CD14-positive monocyte (primary cell): ENCODE measurements around the gene NEMP2. TPM values are rescaled to one million over a fixed set of nuclear protein-coding genes. Genes with fewer than 3 reads are reported as not detected.

Experiments used
- DNase-seq, 3 donors: peaks; one replicate each; pipeline ENCODE4 v3.0.0-alpha.2; 2011 to 2022
- H2AFZ ChIP-seq: 2 replicates; pipeline ENCODE4 v1.6.0; 2012; ENCODE audit warnings: mild to moderate bottlenecking, low read depth, low read length, inconsistent platforms; ENCODE audit not compliant: insufficient read depth, poor library complexity, severe bottlenecking
- H3K27ac ChIP-seq, 2 donors: 1 replicate in 1 of 2; 2 replicates in 1 of 2; pipeline ENCODE4 v1.5.1; 2012 to 2013; ENCODE audit warnings: low read length in 2 of 2, control low read depth in 1 of 2, inconsistent platforms in 1 of 2, low read depth in 1 of 2, mild to moderate bottlenecking in 1 of 2
- H3K27me3 ChIP-seq, 2 donors: one replicate each; pipeline versions ENCODE4 v1.6.0 to v1.6.1; 2011 to 2013; ENCODE audit warnings: low read length in 2 of 2; ENCODE audit not compliant: control insufficient read depth in 2 of 2, insufficient read depth in 2 of 2
- H3K36me3 ChIP-seq, 2 donors: replicated peaks in 1 of 2; 1 replicate in 1 of 2; 2 replicates in 1 of 2; pipeline versions ENCODE4 v1.5.1 to v1.6.1; 2012 to 2013; ENCODE audit warnings: low read length in 2 of 2, control low read depth in 1 of 2, inconsistent platforms in 1 of 2, mild to moderate bottlenecking in 1 of 2; ENCODE audit not compliant: insufficient read depth in 2 of 2, control insufficient read depth in 1 of 2
- H3K4me1 ChIP-seq, 2 donors: 1 replicate in 1 of 2; 2 replicates in 1 of 2; pipeline versions ENCODE4 v1.5.1 to v1.6.1; 2012 to 2013; ENCODE audit warnings: low read length in 2 of 2, control low read depth in 1 of 2, inconsistent platforms in 1 of 2, mild to moderate bottlenecking in 1 of 2, moderate library complexity in 1 of 2; ENCODE audit not compliant: insufficient read depth in 2 of 2, control insufficient read depth in 1 of 2
- H3K4me2 ChIP-seq: replicated peaks from 2 replicates; pipeline ENCODE3; 2012; ENCODE audit warnings: low read length, moderate library complexity, mild to moderate bottlenecking; ENCODE audit not compliant: poor library complexity, severe bottlenecking; ENCODE audit errors: extremely low read depth
- H3K4me3 ChIP-seq, 3 experiments: fragments of 200-600 bp in 1 of 3; sonication (generic) in 1 of 3; replicated peaks in 1 of 3; 1 replicate in 2 of 3; 2 replicates in 1 of 3; pipeline ENCODE4 v1.5.1; 2011 to 2013; ENCODE audit warnings: low read length in 3 of 3, mild to moderate bottlenecking in 3 of 3, control low read depth in 2 of 3, low read depth in 2 of 3, inconsistent platforms in 1 of 3, moderate library complexity in 1 of 3
- H3K79me2 ChIP-seq: 2 replicates; pipeline ENCODE4 v1.6.0; 2012; ENCODE audit warnings: mild to moderate bottlenecking, control low read depth, inconsistent platforms, low read length, moderate library complexity; ENCODE audit not compliant: insufficient read depth
- H3K9ac ChIP-seq: 2 replicates; pipeline ENCODE4 v1.6.0; 2017; ENCODE audit warnings: low read length, mild to moderate bottlenecking; ENCODE audit not compliant: insufficient read depth, poor library complexity, severe bottlenecking
- H3K9me3 ChIP-seq, 2 donors: replicated peaks in 1 of 2; 1 replicate in 1 of 2; 2 replicates in 1 of 2; pipeline versions ENCODE4 v1.5.1 to v1.6.1; 2012 to 2013; ENCODE audit warnings: low read length in 2 of 2, control low read depth in 1 of 2; ENCODE audit not compliant: control insufficient read depth in 1 of 2, insufficient read depth in 1 of 2
- H4K20me1 ChIP-seq: 2 replicates; pipeline ENCODE4 v1.6.0; 2012; ENCODE audit warnings: mild to moderate bottlenecking, low read length, control low read depth, moderate library complexity; ENCODE audit not compliant: insufficient read depth
- H3K27ac Mint-ChIP-seq, 7 donors: one replicate each; pipeline ENCODE4 v1.8.0; 2020; ENCODE audit warnings: mild to moderate bottlenecking in 7 of 7, mixed read lengths in 7 of 7, moderate library complexity in 6 of 7, inconsistent platforms in 2 of 7
- H3K27me3 Mint-ChIP-seq, 3 donors: one replicate each; pipeline ENCODE4 v1.8.0; 2021 to 2022; ENCODE audit warnings: low read depth in 3 of 3, mild to moderate bottlenecking in 3 of 3, mixed read lengths in 3 of 3, moderate library complexity in 3 of 3, inconsistent platforms in 1 of 3
- H3K36me3 Mint-ChIP-seq, 2 donors: one replicate each; pipeline ENCODE4 v1.8.0; 2020; ENCODE audit warnings: mixed read lengths in 2 of 2, inconsistent platforms in 1 of 2, mild to moderate bottlenecking in 1 of 2
- H3K4me1 Mint-ChIP-seq: one replicate; pipeline ENCODE4 v1.8.0; 2020; ENCODE audit warnings: mild to moderate bottlenecking, mixed read lengths
- H3K4me3 Mint-ChIP-seq, 2 donors: one replicate each; pipeline ENCODE4 v1.8.0; 2020; ENCODE audit warnings: mild to moderate bottlenecking in 2 of 2, mixed read lengths in 2 of 2, moderate library complexity in 1 of 2
- H3K9me3 Mint-ChIP-seq, 7 donors: one replicate each; pipeline ENCODE4 v1.8.0; 2020 to 2022; ENCODE audit warnings: mixed read lengths in 7 of 7, mild to moderate bottlenecking in 6 of 7, moderate library complexity in 6 of 7, inconsistent platforms in 2 of 7
- CTCF ChIP-seq: fragments of 200-600 bp; IDR thresholded peaks from one replicate; pipeline ENCODE4 v1.8.0; 2022; ENCODE audit warnings: antibody characterized with exemption, mild to moderate bottlenecking
- WGBS: methylation state at CpG from one replicate; pipeline ENCODE4 v1.1.5; 2013; ENCODE audit warnings: missing lambda C conversion rate; ENCODE audit not compliant: insufficient coverage; 5-methylcytosine and 5-hydroxymethylcytosine counted together
- intact Hi-C, 2 donors: fragments of 100-400 bp; cut with micrococcal nuclease; formaldehyde crosslinking; loops; one replicate each; pipeline versions ENCODE4 v1.15.0 to v1.15.1; 2023
- polyA plus RNA-seq, 3 donors: library from polyadenylated mRNA; depleted of rRNA in 1 of 3; unstranded in 2 of 3; stranded (reverse) in 1 of 3; fragments of 300-500 nt in 2 of 3; fragments of >200 nt in 1 of 3; fragmentation: Illumina TruSeq in 2 of 3; gene quantifications; 1 replicate in 2 of 3; 2 replicates in 1 of 3; pipeline ENCODE4 v1.2.3, GENCODE V29; 2012 to 2021

Gene NEMP2
- polyA plus RNA-seq, 3 donors = 0.44 to 2.5 (median 1.5) TPM

DNA sequence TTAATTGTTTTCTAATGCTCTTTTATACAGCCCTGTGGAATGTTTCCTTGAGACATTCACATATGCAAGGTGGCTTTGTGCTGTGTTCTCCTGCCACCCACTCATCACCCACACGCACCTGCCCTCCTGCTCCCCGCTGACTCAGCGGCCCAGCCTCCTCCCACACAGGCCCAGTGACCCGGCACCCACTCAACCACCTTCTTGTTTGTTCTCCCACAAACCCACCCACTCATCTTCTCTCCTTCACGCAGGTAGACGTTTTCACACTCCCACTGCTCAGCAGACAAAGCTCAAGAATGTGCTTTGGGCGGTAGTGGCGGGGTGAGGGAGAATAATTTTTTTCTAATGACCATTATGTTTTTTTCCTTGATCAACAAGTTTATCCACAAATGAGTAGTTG is 28.6 kb upstream of the NEMP2 start:
- H3K27ac Mint-ChIP-seq = no peak overlapping the region
- H3K36me3 Mint-ChIP-seq = peaks cover 0 to 3% of the 10 kb centered on the region in 2 donors
- no peak for TF ChIP-seq CTCF
- H3K4me1 ChIP-seq = no peaks in the 10 kb centered on the region
- no peak overlapping the region for H3K4me3 ChIP-seq
- H3K36me3 ChIP-seq = no peaks in the 10 kb centered on the region
- no peaks in the 10 kb centered on the region for H3K4me1 Mint-ChIP-seq
- H3K9me3 Mint-ChIP-seq = peaks cover 6 to 19% (median 12%) of the 10 kb centered on the region in 7 donors
- peaks cover 0 to 2% (median 1%) of the 10 kb centered on the region in 3 donors for H3K27me3 Mint-ChIP-seq
- H3K79me2 ChIP-seq = no peaks in the 10 kb centered on the region
- WGBS = 91% methylated on average over 4 of the region's 8 CpGs
- H3K4me3 Mint-ChIP-seq = no peak overlapping the region
- intact Hi-C loops = no loop called here
- H3K27me3 ChIP-seq = no peaks in the 10 kb centered on the region
- no peak overlapping the region for H3K27ac ChIP-seq
- H4K20me1 ChIP-seq = no peaks in the 10 kb centered on the region
- H2AFZ ChIP-seq = no peak overlapping the region
- H3K9ac ChIP-seq = no peak overlapping the region
- H3K9me3 ChIP-seq = peaks cover 0 to 8% of the 10 kb centered on the region in 2 donors
- H3K4me2 ChIP-seq = no peak overlapping the region
- no peak for DNase-seq

- H3K4me3 Mint-ChIP-seq = no peak overlapping the region
- Histone ChIP-seq H2AFZ (no peak overlapping the region), H4K20me1 (no peaks in the 10 kb centered on the region), H3K4me3 (no peak overlapping the region), H3K36me3 (no peaks in the 10 kb centered on the region), H3K4me1 (no peaks in the 10 kb centered on the region), H3K27ac (no peak overlapping the region), H3K9me3 (peaks cover 0 to 3% of the 10 kb centered on the region in 2 donors), H3K9ac (no peak overlapping the region), H3K4me2 (no peak overlapping the region), H3K27me3 (no peaks in the 10 kb centered on the region), H3K79me2 (no peaks in the 10 kb centered on the region)
- H3K27me3 Mint-ChIP-seq = peaks cover 0 to 1% (median 1%) of the 10 kb centered on the region in 3 donors
- 40% methylated on average over 1 of the region's 2 CpGs for WGBS
- H3K9me3 Mint-ChIP-seq = peaks cover 3 to 11% (median 5%) of the 10 kb centered on the region in 7 donors
- H3K36me3 Mint-ChIP-seq = peaks cover 0 to 3% of the 10 kb centered on the region in 2 donors
- H3K4me1 Mint-ChIP-seq = no peaks in the 10 kb centered on the region
- intact Hi-C loops = no loop called here
- no peak for DNase-seq
- H3K27ac Mint-ChIP-seq = no peak overlapping the region
- no peak for TF ChIP-seq CTCF
Measured at GRCh38 chr2:190562121-190562520, 27.6 kb upstream of the NEMP2 start.
